HG03025 (cell line): ENCODE data around the gene IMPG2.

ENCODE experiments used
- ATAC-seq: cut with Tn5 transposase; IDR thresholded peaks from one replicate; pipeline ENCODE4 v1.9.1; 2021; ENCODE audit warnings: mild to moderate bottlenecking, moderate library complexity; ENCODE audit not compliant: unreplicated experiment, low FRiP score

Gene IMPG2

DNA sequence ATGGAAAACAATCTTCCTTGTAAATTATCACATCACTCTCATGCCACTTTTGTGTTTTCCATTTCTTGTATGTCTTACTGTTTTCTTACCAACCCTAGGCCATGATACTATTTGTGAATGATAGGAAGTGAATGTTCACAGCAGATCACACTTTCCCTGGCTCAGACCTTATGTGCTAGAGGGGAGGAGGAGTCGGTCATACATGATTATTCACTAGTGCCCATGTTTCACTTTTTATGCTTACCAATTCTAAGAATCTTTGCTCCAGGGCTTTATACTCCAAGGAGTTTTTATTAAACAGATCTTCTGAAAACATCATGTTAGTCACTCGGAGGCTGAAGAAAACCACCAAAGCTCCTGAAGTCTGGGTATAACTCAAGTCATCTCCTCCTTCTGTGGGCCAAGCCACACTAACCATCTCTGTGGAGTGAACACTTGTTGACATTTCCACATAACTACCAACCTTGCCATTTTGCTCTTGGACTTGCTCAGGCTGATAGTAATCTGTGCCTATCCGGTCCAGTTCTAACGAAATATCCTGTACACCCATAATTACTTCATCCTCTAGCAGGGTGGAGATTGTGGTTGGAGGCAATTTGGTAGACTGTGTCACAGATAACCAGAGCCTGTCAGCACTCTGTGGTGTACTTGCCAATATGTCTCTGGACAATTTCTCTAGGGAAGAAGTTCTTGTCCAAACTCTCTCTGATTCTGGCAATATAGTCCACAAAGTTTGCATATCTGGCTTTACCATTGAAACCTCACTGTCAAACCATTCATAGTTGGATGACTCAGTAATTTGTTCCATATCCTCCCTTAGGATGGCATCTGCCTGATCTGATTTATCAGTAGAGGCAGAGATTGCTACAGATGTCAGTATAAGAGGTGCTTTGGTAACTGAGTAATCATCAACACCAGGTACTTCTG lies 76.8 kb downstream of the IMPG2 start:
- no peak for ATAC-seq

DNA sequence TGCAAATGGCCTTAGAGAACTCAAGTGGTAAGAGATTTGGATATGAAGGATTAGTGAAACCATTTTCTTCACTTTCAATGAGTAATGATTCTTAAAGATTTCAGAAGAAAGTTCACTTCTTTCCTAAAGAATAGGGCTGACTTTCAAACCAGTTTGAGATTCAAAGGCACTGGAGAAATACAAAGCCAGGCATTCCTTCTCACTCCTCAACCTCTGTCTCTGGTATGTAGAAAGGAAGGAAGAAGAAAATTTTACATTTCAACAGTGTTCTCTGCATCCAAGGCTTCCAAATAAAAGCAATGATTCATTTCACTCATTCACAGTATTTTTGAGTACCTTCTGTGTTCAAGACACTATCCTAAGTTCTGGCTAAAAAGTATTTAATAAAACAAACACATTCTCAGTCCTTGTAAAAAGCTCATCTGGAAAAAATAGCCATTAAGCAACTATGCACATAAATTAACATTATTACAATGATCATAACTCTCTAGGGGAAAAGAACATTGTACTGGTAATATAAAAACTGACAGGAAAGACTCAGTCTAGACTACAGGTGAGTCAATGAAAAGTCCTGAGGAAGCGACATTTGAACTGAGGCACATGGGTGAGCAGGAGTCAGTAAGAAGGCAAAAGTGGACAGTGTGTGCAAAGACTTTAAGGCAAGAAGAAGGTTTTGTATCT lies 79.5 kb downstream of the IMPG2 start:
- no peak for ATAC-seq

DNA sequence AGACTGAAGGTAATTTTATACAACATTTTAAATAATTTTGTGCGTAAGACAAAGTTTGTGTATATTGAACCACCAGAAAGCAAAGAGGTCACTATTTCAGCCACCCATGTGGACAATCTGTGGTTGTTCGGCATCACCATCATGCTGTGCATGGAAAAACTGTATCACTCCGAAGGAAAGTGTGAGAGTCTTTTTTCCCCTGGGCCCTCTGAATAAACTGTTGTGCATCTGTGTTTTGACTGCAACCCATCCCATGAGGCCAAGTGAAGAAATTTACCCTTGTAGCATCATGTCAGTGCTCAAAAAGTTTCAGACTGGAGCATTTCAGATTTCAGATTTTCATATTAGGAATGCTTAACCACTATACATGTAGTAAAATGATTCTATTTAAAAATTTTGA lies 85.3 kb downstream of the IMPG2 start:
- no peak for ATAC-seq

DNA sequence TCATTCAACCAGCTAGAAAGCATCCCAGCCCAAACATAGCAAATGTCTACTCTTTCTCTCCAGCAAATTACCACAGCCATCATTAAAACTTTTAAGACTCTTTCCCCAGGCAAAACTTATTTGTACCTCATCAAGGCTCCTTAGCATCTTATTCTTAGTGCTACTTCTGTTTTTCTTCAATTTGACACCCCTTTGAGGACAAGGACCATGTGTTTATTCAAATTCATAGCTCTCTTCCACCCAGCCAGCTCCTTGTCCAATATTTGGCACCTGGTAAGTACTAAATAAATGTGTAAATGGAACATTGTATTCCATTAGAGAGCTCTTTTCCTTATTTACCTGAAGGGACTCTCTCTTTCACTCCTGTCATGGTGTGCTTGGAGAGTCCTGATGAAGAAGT lies 89.8 kb downstream of the IMPG2 start:
- no peak for ATAC-seq

DNA sequence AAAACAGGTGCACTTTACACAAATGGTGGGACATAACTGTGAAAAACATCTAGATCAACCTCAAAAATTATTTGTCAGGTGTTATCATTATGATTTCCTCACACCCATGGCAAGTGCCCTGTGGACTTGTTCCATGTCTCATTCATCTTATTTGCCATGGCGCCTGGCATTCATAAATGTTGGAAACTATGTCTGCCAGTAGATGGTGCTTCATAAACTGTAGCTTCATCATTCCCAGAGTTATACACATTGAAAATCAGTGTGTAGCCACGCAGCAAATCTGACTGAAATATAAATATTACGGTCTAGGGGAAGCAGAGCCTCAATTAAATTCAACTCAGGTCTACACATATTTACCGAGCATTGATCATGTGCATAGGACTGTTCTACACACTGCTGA lies 90.7 kb downstream of the IMPG2 start:
- ATAC-seq, result no peak

DNA sequence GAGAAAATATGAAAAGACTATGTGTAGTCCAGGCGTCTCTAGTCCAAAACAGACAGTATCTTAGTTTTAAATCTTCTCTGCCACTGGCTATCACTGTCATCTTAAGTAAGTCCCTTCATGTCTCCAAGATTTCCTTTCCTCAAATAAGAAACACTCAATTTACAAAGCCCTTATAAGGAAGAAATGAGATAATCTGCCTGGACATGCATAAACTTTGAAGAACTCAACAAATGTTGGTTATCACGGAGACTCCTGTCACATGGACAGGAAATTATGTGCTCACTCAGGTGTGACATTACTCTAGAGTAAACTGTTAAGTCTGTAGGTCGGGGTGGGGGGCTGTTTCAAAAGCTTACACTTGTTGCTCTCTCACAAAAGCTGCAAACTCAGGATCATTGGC lies 91.9 kb downstream of the IMPG2 start:
- no peak for ATAC-seq

DNA sequence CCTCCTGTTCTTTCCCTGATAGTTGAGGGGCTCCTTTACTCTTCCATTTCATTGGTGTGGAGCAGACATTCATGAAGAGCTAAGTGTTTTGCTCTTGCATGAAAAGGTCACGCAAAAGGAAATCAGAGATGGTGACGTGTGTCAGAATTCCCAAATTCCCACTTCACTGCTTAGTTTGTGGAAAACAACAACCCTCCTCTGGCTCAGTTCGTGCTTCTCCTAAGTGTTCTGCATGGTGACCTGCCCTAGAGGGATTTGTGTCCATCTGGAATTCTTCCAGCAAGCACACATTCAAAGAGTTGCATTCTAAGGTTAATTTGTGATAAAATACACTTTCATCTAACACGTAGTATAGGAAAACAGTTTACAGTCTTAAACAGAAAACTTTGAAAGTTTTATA lies 95.6 kb downstream of the IMPG2 start:
- no peak for ATAC-seq

DNA sequence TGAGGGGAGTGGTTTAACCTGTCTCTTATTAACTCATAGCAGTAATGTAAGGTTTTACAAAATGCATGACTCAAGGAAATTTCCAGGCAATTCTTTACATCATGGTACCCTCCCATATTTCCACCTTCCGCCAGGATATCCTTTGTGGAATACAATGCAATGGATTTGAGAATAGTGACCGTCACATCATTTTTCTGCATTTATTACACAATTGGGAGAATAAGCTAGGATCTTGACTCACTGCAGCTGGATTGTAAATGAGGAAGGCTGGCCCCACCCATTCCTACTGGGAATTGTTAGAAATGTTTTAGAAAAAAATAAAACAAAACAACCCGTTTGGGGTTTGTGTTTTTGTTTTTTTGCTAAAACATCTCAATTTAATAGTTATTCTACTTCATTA lies 97.4 kb downstream of the IMPG2 start:
- ATAC-seq, result no peak

DNA sequence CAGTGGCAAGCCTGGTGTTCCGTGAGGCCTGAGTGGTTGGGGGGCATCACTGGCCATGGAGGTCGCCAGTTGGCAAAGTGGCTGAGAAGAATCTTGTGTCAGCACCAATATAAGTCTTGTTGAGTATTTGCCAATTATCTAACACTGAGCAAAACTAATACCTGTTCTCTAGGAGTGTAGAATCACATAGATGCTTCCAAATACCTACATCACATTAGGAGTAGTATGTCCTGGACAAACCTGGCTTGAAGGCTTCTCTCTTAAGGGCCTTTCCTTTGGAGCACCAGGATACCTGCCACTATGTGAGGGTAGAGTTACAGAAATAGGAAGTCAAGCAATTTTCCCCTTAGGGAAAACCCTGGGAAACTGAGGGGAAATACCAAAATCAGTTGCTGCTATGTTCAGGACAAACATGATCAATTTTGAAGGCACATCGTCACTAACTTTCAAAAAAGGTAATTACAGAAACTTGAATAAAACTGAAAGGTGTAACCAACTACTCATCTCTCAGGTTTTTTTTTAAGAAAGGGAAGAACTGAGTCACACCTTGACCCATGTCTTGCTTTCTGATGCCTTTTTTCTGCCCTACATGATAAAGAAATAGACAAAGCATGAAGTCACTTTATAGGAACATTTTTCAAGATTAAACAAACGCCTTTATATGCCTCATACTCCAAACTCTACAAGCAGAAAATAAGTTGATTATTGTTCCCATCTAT lies 100.4 kb downstream of the IMPG2 start:
- ATAC-seq, result no peak

DNA sequence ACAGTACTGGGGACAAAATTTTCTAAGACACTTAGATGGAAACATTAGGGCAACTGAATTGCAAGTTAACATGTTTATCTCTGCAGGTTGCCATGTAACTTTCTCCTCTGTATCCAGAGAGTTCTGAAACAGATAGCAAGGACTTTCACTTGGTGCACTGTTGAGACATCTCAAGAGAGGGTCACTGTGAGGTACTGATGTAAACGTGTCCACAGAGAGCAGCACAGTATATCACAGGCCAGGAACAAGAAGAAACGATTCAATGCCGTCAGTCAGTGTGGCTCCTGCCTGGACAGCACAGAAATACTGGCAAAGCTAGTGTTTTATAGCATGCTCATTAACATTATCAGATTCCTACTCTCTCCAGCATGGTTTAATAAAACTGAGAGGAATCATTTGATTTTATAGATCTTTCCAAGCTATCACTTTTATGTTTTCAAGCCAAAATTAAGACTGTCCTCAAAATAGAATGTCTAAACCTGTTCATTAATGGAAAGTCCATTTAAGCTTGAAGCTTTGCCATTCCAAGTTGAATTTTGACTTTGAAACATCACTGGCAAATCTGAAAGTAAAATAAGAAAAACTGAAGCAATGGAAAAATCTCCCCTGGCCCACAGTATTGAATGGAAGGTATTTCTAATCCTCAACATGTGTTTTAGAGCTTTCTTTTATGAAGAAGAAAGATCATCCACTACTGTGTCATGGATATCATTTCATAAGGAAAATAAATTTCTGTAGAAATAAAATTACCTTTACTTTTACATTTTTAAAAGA lies 102.7 kb downstream of the IMPG2 start:
- no peak for ATAC-seq

DNA sequence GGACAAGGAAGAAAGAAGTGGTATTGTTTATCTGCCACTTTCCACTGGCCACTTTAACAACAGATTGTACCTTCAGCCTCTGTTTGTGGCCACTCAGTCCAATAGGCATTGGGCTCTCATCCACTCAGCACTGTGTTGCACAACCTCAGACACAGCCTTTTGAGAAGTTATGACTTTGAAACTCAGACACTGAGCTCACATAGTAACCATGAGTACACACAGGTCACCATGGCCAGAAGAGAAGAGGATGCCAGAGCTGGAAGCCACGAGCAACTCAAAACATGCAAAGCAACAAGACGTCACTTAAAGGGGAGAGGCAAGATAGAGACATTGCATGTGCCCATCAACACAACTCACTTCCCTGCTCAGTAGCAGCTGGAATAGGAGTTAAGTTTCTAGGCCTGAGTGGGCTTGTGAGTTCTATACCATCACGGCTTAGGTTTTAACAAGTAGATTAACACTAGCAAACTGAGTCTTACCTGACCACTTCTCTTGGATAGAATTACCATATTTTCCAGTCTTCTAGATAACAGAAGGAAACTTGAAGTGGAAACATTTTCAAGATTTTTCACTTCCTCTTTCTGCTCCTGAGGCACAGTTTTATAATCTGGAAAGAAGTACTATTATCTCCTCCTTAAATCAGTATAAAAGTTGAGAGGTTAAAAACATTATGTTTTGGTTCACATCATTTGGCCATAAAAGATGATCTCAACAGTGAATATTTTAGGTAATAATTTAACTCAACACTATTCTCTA lies 103.5 kb downstream of the IMPG2 start:
- ATAC-seq, result no peak

DNA sequence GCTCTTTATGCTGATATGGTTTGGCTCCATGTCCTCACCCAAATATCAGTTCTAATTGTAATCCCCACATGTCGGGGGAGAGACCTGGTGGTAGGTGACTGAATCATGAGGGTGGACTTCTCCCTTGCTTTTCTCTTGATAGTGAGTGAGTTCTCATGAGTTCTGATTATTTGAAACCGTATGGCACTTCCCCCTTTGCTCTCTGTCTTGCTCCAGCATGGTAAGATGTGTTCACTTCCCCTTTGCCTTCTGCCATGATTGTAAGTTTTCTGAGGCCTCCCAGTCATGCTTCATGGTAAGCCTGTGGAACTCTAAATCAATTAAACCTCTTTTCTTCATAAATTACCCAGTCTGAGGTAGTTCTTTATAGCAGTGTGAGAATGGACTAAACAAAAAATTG lies 107.6 kb downstream of the IMPG2 start:
- no peak for ATAC-seq

DNA sequence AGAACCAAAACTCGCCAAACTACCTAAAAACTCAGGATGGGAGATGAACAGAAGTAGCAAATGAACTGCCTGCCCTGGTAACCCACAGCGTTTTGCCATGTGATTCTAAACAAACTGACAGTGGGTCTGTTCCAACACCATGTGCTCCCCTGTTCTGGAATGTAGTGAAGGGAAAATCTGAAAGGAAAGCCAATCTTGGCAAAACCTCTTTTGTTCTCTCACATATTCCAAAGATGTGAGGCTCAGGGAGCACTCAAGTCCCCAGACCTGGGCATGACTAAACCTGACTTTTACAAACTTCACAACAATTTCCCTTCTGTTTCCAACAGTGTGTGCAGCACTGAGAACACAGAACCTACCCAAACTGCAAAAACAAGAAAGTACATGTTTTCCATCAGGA lies 116.1 kb downstream of the IMPG2 start:
- ATAC-seq, result no peak

DNA sequence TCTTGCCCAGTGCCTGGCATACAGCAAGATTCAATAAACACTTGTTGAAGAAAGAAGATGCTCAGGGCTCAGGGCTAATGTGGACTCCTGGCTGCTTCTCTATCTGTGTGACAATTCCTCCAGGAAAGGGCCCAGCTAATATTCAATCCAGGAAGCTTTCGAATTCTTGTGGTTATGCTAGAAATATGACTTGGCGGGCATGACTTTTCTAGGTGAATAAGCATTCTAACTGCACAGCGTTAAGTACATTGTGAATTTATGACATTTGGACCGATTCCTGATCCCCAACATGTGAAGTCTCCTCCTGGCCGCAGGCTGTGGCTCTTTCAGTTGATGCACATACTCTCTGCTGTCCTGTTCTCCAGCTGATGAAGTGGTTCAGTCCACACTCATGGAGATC lies 117.0 kb downstream of the IMPG2 start:
- ATAC-seq, result no peak

DNA sequence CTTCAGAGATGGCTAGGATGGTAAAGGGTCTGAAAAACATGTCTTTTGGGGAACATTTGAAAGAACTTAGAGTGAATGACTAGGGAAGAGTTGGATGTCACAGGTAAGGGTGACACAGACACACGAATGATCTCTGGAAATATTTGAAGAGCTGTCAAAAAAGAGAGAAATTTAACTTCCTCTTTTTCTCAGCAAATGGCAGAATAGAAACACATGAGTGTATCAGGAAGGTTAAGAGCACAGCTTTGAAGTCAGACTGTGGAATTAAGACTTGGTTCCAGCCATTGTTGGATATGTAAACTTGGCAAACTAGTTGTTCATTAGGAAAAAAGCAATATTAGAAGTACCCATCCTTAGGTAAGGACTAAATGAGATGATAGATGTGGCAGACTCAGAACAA lies 117.7 kb downstream of the IMPG2 start:
- no peak for ATAC-seq

DNA sequence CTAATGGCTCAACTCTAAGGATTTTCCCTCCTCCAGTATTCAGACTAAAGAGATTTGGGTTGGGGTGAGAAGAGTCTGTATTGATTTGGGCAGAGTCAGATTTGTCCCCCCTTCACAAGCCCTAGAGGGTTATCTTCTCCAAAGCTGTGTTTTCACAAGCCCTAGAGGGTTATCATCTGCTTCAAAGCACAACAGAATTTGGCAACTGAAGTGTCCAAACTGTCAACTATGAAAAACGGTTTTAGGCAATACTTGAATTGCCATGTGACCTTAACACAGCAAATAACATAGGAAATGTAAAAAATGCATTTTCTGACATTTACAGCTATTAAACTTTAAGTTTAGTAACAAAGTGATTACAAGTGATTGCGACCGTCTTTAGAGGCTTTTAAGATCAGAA lies 119.9 kb downstream of the IMPG2 start:
- ATAC-seq, result no peak

DNA sequence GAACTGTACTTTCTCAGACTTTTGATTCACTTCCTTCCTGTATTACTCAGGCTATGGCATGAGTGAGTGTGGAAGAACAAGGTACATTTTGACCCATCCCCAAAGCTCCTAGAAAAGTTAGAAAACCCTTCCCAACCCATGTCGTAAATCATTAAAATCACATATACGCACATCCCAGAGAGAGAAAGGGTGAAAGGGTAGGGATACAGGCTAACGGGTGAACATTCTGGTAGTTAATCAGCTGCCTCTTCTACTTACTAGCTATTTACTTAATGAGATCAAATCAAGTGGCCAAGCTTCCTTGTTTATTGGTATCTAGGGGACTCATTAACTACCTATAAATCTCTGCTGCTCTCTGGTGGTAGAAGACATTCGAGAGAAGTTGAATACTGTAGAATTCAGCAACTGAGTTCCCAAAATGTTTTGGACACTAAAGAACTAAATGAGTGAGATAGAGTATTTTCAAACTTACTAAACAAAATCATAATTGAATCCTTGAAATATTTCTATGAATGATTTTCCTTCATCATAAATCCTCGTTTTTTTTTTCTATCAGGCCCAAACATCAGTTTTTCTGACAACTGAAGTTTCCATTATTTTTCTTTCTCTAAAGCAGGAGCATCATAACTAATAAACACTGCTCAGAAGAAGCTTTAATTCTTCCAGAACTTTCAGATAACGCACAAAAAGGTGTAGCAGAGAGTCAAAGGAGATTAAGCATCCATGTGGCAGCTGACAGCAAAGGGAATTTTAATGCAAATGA lies 124.2 kb downstream of the IMPG2 start:
- ATAC-seq, result no peak

DNA sequence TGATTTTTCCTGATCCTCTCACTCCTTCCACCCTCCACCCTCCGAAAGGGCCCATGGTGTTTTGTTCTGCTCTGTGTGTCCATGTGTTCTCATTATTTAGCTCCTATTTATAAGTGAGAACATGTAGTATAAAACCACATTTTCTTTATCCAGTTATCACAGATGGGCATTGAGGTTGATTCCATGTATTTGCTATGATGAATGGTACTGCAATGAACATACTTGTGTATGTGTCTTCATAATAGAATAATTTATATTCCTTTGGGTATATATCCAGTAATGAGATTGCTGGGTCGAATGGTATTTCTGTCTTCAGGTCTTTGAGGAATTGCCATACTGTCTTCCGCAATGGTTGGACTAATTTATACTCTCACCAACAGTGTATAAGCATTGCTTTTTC lies 126.0 kb downstream of the IMPG2 start:
- ATAC-seq, result no peak

DNA sequence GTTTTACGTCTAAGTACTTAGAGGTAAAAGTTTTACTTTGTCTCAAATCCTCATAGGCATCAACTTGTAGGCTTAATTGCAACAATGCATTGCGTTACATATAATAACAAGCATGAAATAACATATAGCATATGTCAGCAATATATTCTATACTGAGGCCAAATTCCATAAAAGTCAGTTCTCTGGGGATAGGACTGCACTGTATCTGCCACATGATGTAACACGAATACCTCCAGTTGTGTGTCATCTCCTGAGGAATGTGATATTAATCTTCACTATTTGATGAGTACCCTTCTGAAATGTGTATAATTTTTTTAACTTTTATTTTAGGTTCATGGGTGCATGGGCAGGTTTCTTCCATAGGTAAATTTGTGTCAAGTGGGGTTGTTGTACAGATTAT lies 126.4 kb downstream of the IMPG2 start:
- no peak for ATAC-seq
